K562 (cell line): ENCODE measurements around the gene NT5DC1. TPM values are rescaled to one million over a fixed set of nuclear protein-coding genes. Genes with fewer than 3 reads are reported as not detected.

Experiments used
- ATF3 ChIP-seq, 2 experiments: fragments of 450-650 bp in 1 of 2; sonication (generic) in 1 of 2; formaldehyde crosslinking in 1 of 2; IDR thresholded peaks in 1 of 2; conservative IDR thresholded peaks in 1 of 2; 2 replicates each; pipeline versions ENCODE4 v1.6.1 to v1.8.1; 2016 to 2023; ENCODE audit warnings: mild to moderate bottlenecking in 2 of 2, moderate library complexity in 2 of 2, inconsistent platforms in 1 of 2, missing genetic modification reagents in 1 of 2
- CBFB ChIP-seq: sonication (generic); formaldehyde crosslinking; IDR thresholded peaks from 2 replicates; pipeline ENCODE4 v1.4.0; 2020; ENCODE audit warnings: mild to moderate bottlenecking, missing genetic modification reagents
- CHD2 ChIP-seq: IDR thresholded peaks from 2 replicates; pipeline ENCODE4 v1.6.1; 2011; ENCODE audit warnings: low read depth, low read length
- FOXP1 ChIP-seq: sonication (generic); formaldehyde crosslinking; IDR thresholded peaks from 2 replicates; pipeline ENCODE4 v1.8.0; 2022; ENCODE audit warnings: mild to moderate bottlenecking, missing genetic modification reagents
- FOXP4 ChIP-seq: sonication (generic); formaldehyde crosslinking; IDR thresholded peaks from 2 replicates; pipeline ENCODE4 v1.8.0; 2022; ENCODE audit warnings: mild to moderate bottlenecking, missing genetic modification reagents, borderline replicate concordance
- HNRNPLL ChIP-seq: fragments of 200-400 bp; formaldehyde crosslinking; IDR thresholded peaks from 2 replicates; pipeline ENCODE4 v1.6.1; 2017; ENCODE audit warnings: low read length, low read depth, mild to moderate bottlenecking; ENCODE audit not compliant: poor library complexity, severe bottlenecking
- IRF2 ChIP-seq: sonication (generic); formaldehyde crosslinking; IDR thresholded peaks from 2 replicates; pipeline ENCODE4 v1.8.1; 2022; ENCODE audit warnings: mild to moderate bottlenecking, missing genetic modification reagents
- MECOM ChIP-seq: fragments of 250-450 bp; sonication (Bioruptor Pico); IDR thresholded peaks from 2 replicates; pipeline ENCODE4 v1.8.0; 2022; ENCODE audit warnings: inconsistent platforms
- SMAD4 ChIP-seq: fragments of 250-450 bp; sonication (Bioruptor Pico); conservative IDR thresholded peaks from 2 replicates; pipeline ENCODE4 v1.8.0; 2021; ENCODE audit warnings: inconsistent platforms, mild to moderate bottlenecking, moderate library complexity
- YY1 ChIP-seq, 3 experiments: IDR thresholded peaks; 2 replicates each; pipeline ENCODE4 v1.6.1; 2011; ENCODE audit warnings: low read length in 2 of 3, mild to moderate bottlenecking in 2 of 3, moderate library complexity in 2 of 3, borderline replicate concordance in 1 of 3, control low read depth in 1 of 3, low read depth in 1 of 3; ENCODE audit not compliant: insufficient read depth in 3 of 3, insufficient replicate concordance in 2 of 3, control insufficient read depth in 1 of 3, insufficient read length in 1 of 3; ENCODE audit errors: extremely low read depth in 1 of 3
- ZBTB26 ChIP-seq: fragments of 450-650 bp; formaldehyde crosslinking; IDR thresholded peaks from 2 replicates; pipeline ENCODE4 v1.4.0; 2022; ENCODE audit warnings: missing genetic modification characterization
- ZBTB7A ChIP-seq: IDR thresholded peaks from 2 replicates; pipeline ENCODE4 v1.6.1; 2011; ENCODE audit warnings: low read depth, mild to moderate bottlenecking, low read length, moderate library complexity, borderline replicate concordance; ENCODE audit not compliant: control insufficient read depth
- ZNF354B ChIP-seq: fragments of 250-450 bp; sonication (Bioruptor Pico); IDR thresholded peaks from 2 replicates; pipeline ENCODE4 v1.4.0; 2020
- ZNF766 ChIP-seq: fragments of 200-800 bp; sonication (Bioruptor generic); conservative IDR thresholded peaks from 2 replicates; pipeline ENCODE4 v1.6.1; 2016; ENCODE audit warnings: missing genetic modification characterization, missing compliant biosample characterization
- polyA plus RNA-seq, 8 experiments: library from polyadenylated mRNA; depleted of rRNA in 4 of 8; stranded (reverse) in 5 of 8; unstranded in 3 of 8; fragments of >200 nt; fragmentation: Nextera tagmentation in 2 of 8; fragmentation: Illumina TruSeq in 1 of 8; extraction: Ambion mirVana in 2 of 8; extraction: Trizol in 1 of 8; gene quantifications; 2 replicates each; pipeline versions ENCODE4 v1.2.1 to v1.2.3, GENCODE V29; 2011 to 2014; ENCODE audit warnings: inconsistent platforms in 1 of 8, missing spikeins in 1 of 8
- total RNA-seq, 7 experiments: library from RNA; depleted of rRNA in 6 of 7; stranded (reverse); fragments of >200 nt in 6 of 7; fragmentation: Illumina TruSeq in 2 of 7; extraction: Trizol in 2 of 7; gene quantifications; 2 replicates each; pipeline versions ENCODE4 v1.2.1 to v1.2.3, GENCODE V29; 2011 to 2021; ENCODE audit warnings: low replicate concordance in 1 of 7
- TF ChIP-seq, protein P1 (sequence below): sonication (generic); formaldehyde crosslinking; IDR thresholded peaks from 2 replicates; pipeline ENCODE4 v1.8.0; 2022; ENCODE audit warnings: mild to moderate bottlenecking, missing genetic modification reagents

Gene NT5DC1
- total and polyA plus RNA-seq, 9 of the 15 experiments (the other 6 are each of a cell fraction or from before 2014, with no cell fraction given): 4.9 to 28.5 (median 16.3) TPM

DNA sequence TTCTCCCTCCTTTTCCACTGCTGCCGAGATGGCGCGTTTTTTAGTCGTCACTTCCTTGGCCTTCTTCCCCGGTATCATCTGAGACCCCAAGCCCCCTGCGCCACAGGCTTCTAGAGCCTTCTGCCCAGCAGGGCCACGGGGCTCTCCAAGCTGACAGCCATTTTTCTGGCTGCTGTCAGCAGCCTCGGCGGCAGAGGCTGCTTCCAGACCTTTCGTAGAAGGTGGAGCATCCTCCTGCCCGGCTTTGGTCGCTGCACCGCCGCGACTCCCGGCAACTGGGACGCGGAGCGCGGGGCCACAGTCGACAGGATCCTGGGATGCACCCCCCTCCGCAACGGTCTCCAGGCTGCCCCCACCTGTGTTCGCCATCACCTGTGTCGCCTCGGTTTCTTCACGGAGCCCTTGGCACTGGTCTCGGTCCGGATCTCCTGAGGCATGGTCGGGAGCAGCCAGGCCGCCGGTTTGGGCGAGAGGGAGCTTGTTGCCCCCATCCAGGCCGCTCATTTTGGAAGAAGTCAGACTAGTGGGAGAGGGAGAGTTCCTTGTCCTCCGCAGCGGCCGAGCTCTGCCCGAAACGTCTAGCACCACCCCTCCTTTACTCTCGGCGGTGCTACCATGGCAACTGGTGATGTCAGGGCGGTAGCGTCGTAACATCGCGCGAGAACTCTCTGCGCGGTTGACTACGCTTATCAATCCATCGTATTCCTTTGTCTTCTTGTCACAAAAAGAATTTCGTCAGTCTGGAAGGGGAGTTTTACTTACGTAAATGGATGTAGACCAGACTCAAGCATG is 153.0 kb downstream of the NT5DC1 start, which contains the start of gene TSPYL4 (continued):
- TF ChIP-seq ZBTB26 (CRISPR knock-in tag) (0 out of 2 replicates have a peak, but pooled peaks have one; percentile 7), ATF3 (IDR thresholded peaks at IDR 0.05) (peak; percentile 76), ATF3 (CRISPR knock-in tag; conservative IDR thresholded peaks at IDR 0.05) (no peak), FOXP4 (no peak), SMAD4 (CRISPR knock-in tag) (no peak), IRF2 (CRISPR knock-in tag) (no peak), CBFB (CRISPR knock-in tag) (0 out of 2 replicates have a peak, but pooled peaks have one; percentile 19), MECOM (no peak), HNRNPLL (peak; percentile 94), FOXP1 (CRISPR knock-in tag) (peak; percentile 47; the same call in 1 of the 2 replicates), ZNF354B (no peak), ZNF766 (no peak), CHD2 (peak; percentile 96), YY1 (IDR thresholded peaks at IDR 0.05; ENCODE audit: borderline replicate concordance in 1 of 3, control insufficient read depth in 1 of 3, extremely low read depth in 1 of 3, insufficient read depth in 3 of 3, insufficient read length in 1 of 3, insufficient replicate concordance in 2 of 3, low read depth in 1 of 3, low read length in 2 of 3) (peak in 1 of 3 experiments; percentile 42), ZBTB7A (peak; percentile 83)
- TF ChIP-seq, protein P1, sequence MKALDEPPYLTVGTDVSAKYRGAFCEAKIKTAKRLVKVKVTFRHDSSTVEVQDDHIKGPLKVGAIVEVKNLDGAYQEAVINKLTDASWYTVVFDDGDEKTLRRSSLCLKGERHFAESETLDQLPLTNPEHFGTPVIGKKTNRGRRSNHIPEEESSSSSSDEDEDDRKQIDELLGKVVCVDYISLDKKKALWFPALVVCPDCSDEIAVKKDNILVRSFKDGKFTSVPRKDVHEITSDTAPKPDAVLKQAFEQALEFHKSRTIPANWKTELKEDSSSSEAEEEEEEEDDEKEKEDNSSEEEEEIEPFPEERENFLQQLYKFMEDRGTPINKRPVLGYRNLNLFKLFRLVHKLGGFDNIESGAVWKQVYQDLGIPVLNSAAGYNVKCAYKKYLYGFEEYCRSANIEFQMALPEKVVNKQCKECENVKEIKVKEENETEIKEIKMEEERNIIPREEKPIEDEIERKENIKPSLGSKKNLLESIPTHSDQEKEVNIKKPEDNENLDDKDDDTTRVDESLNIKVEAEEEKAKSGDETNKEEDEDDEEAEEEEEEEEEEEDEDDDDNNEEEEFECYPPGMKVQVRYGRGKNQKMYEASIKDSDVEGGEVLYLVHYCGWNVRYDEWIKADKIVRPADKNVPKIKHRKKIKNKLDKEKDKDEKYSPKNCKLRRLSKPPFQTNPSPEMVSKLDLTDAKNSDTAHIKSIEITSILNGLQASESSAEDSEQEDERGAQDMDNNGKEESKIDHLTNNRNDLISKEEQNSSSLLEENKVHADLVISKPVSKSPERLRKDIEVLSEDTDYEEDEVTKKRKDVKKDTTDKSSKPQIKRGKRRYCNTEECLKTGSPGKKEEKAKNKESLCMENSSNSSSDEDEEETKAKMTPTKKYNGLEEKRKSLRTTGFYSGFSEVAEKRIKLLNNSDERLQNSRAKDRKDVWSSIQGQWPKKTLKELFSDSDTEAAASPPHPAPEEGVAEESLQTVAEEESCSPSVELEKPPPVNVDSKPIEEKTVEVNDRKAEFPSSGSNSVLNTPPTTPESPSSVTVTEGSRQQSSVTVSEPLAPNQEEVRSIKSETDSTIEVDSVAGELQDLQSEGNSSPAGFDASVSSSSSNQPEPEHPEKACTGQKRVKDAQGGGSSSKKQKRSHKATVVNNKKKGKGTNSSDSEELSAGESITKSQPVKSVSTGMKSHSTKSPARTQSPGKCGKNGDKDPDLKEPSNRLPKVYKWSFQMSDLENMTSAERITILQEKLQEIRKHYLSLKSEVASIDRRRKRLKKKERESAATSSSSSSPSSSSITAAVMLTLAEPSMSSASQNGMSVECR (CRISPR knock-in tag): peak; percentile 45; the same call in 1 of the 2 replicates
